ENCODE measurements around the gene EVX2. TPM values are rescaled to one million over a fixed set of nuclear protein-coding genes. Genes with fewer than 3 reads are reported as not detected.

Gene EVX2
- total RNA-seq, 4 donors from 2014 or later: 0.08 TPM; not detected in 3

GRCh38 chr2:176110415-176111308 lies 26.9 kb upstream of the EVX2 start:
- TF ChIP-seq POLR2A (IDR thresholded peaks at IDR 0.05) (no peak), POLR2AphosphoS5 (IDR thresholded peaks at IDR 0.05) (no peak), EP300 (IDR thresholded peaks at IDR 0.05) (no peak), CTCF (IDR thresholded peaks at IDR 0.05) (no peak)
- ATAC-seq: no peak
- Histone ChIP-seq H3K4me1 (peaks cover 0 to 36% (median 20%) of the 10 kb centered on the region in 3 donors), H3K9me3 (no peaks in the 10 kb centered on the region), H3K27ac (no peak overlapping the region), H3K36me3 (no peaks in the 10 kb centered on the region), H3K27me3 (peaks cover 99% of the 10 kb centered on the region), H3K4me3 (no peak overlapping the region)
- WGBS, 2 donors (ENCODE audit: low coverage in 1 of 2): 17 to 20% methylated on average over 7 of the region's 7 CpGs

GRCh38 chr2:176109946-176110345 lies 26.2 kb upstream of the EVX2 start:
- ATAC-seq: no peak
- H3K36me3 ChIP-seq: no peaks in the 10 kb centered on the region
- H3K4me1 ChIP-seq: peaks cover 0 to 43% (median 20%) of the 10 kb centered on the region in 3 donors
- H3K27ac ChIP-seq: no peak overlapping the region
- no peak overlapping the region for H3K4me3 ChIP-seq
- WGBS, 2 donors (ENCODE audit: low coverage in 1 of 2): 8 to 13% methylated on average over 2 to 4 of the region's 4 CpGs
- peaks cover 99% of the 10 kb centered on the region for H3K27me3 ChIP-seq
- H3K9me3 ChIP-seq: no peaks in the 10 kb centered on the region
- TF ChIP-seq EP300 (IDR thresholded peaks at IDR 0.05) (no peak), POLR2A (IDR thresholded peaks at IDR 0.05) (no peak), CTCF (IDR thresholded peaks at IDR 0.05) (no peak), POLR2AphosphoS5 (IDR thresholded peaks at IDR 0.05) (no peak)

- WGBS, 2 donors (ENCODE audit: low coverage in 1 of 2): 5 to 24% methylated on average over 2 to 22 of the region's 26 CpGs
- Histone ChIP-seq H3K4me3 (no peak overlapping the region), H3K9me3 (no peaks in the 10 kb centered on the region), H3K27ac (no peak overlapping the region), H3K4me1 (peaks cover 0 to 49% (median 24%) of the 10 kb centered on the region in 3 donors), H3K27me3 (peaks cover 99% of the 10 kb centered on the region), H3K36me3 (no peaks in the 10 kb centered on the region)
- TF ChIP-seq POLR2AphosphoS5 (IDR thresholded peaks at IDR 0.05) (no peak), EP300 (IDR thresholded peaks at IDR 0.05) (no peak), CTCF (IDR thresholded peaks at IDR 0.05) (no peak), POLR2A (IDR thresholded peaks at IDR 0.05) (no peak)
- ATAC-seq: no peak
Observed at GRCh38 chr2:176109192-176109901, 25.6 kb upstream of the EVX2 start.

GRCh38 chr2:176107731-176108181 lies 24.0 kb upstream of the EVX2 start:
- peaks cover 99% of the 10 kb centered on the region for H3K27me3 ChIP-seq
- ATAC-seq: no peak
- 0% methylated on average over 1 of the region's 59 CpGs; no CpG with 5 or more reads in 1 of the 2 donors for WGBS, 2 donors (ENCODE audit: low coverage in 1 of 2)
- no peak for TF ChIP-seq POLR2A (IDR thresholded peaks at IDR 0.05)
- TF ChIP-seq POLR2AphosphoS5 (IDR thresholded peaks at IDR 0.05): no peak
- TF ChIP-seq CTCF (IDR thresholded peaks at IDR 0.05): no peak
- TF ChIP-seq EP300 (IDR thresholded peaks at IDR 0.05): no peak
- peaks cover 0 to 56% (median 31%) of the 10 kb centered on the region in 3 donors for H3K4me1 ChIP-seq
- H3K36me3 ChIP-seq: no peaks in the 10 kb centered on the region
- no peaks in the 10 kb centered on the region for H3K9me3 ChIP-seq
- H3K4me3 ChIP-seq: peak overlapping the region in 1 of 2 donors; percentile 31
- no peak overlapping the region for H3K27ac ChIP-seq
